ENCODE results near the gene SLC2A8.
A peak's percentile ranks its signal among the peaks of the same experiment; 100 is the strongest.

SLC2A8 gene

GRCh38 chr9:127422787-127423186, 25.8 kb downstream of the SLC2A8 start:
- Histone ChIP-seq H3K27me3 (replicated peaks) (no peaks in the 10 kb centered on the region), H3K4me3 (ENCODE audit: low read depth, low read length) (peak overlapping the region; percentile 95), H3K36me3 (replicated peaks) (no peaks in the 10 kb centered on the region), H3K27ac (no peak overlapping the region)
- in situ Hi-C loops (cut with HindIII; ENCODE audit: low pct_ligation_motif_present, low sequenced_read_pairs) = no loop called here
- TF ChIP-seq CTCF (IDR thresholded peaks at IDR 0.05; ENCODE audit: low read depth, low read length, missing control alignments) = no peak
- no peak for DNase-seq

- DNase-seq = no peak
- no peak for TF ChIP-seq CTCF (IDR thresholded peaks at IDR 0.05; ENCODE audit: low read depth, low read length, missing control alignments)
- H3K36me3 ChIP-seq (replicated peaks) = peaks cover under 1% of the 10 kb centered on the region
- peak overlapping the region; percentile 76 for H3K27ac ChIP-seq
- H3K4me3 ChIP-seq (ENCODE audit: low read depth, low read length) = peak overlapping the region; percentile 95
- in situ Hi-C loops (cut with HindIII; ENCODE audit: low pct_ligation_motif_present, low sequenced_read_pairs) = no loop called here
- H3K27me3 ChIP-seq (replicated peaks) = no peaks in the 10 kb centered on the region
Observed at GRCh38 chr9:127423476-127423933, 26.5 kb downstream of the SLC2A8 start.

GRCh38 chr9:127423934-127424675, 27.1 kb downstream of the SLC2A8 start, which contains the start of gene ZNF79:
TSS of gene ZNF79 (plus strand) at chr9:127424382. CDS start at chr9:127424788, 406 bp downstream.
- H3K27ac ChIP-seq = peak within 1 kb of the TSS; percentile 76
- H3K36me3 ChIP-seq (replicated peaks) = peaks cover 5% of the 10 kb centered on the region
- in situ Hi-C loops (cut with HindIII; ENCODE audit: low pct_ligation_motif_present, low sequenced_read_pairs) = no loop called here
- no peaks in the 10 kb centered on the region for H3K27me3 ChIP-seq (replicated peaks)
- peak within 1 kb of the TSS; percentile 95 for H3K4me3 ChIP-seq (ENCODE audit: low read depth, low read length)
- TF ChIP-seq CTCF (IDR thresholded peaks at IDR 0.05; ENCODE audit: low read depth, low read length, missing control alignments) = no peak
- DNase-seq = peak; percentile 91

GRCh38 chr9:127424676-127424999, 27.7 kb downstream of the SLC2A8 start:
- H3K27me3 ChIP-seq (replicated peaks) = no peaks in the 10 kb centered on the region
- DNase-seq = no peak
- no peak for TF ChIP-seq CTCF (IDR thresholded peaks at IDR 0.05; ENCODE audit: low read depth, low read length, missing control alignments)
- peaks cover 5% of the 10 kb centered on the region for H3K36me3 ChIP-seq (replicated peaks)
- peak overlapping the region; percentile 95 for H3K4me3 ChIP-seq (ENCODE audit: low read depth, low read length)
- in situ Hi-C loops (cut with HindIII; ENCODE audit: low pct_ligation_motif_present, low sequenced_read_pairs) = no loop called here
- H3K27ac ChIP-seq = peak overlapping the region; percentile 76

GRCh38 chr9:127426756-127427155, 29.8 kb downstream of the SLC2A8 start:
- no peak overlapping the region for H3K4me3 ChIP-seq (ENCODE audit: low read depth, low read length)
- no peaks in the 10 kb centered on the region for H3K27me3 ChIP-seq (replicated peaks)
- in situ Hi-C loops (cut with HindIII; ENCODE audit: low pct_ligation_motif_present, low sequenced_read_pairs) = no loop called here
- H3K36me3 ChIP-seq (replicated peaks) = peaks cover 11% of the 10 kb centered on the region
- TF ChIP-seq CTCF (IDR thresholded peaks at IDR 0.05; ENCODE audit: low read depth, low read length, missing control alignments) = no peak
- no peak for DNase-seq
- no peak overlapping the region for H3K27ac ChIP-seq

GRCh38 chr9:127428348-127428747, 31.4 kb downstream of the SLC2A8 start:
- DNase-seq = no peak
- Histone ChIP-seq H3K27ac (no peak overlapping the region), H3K27me3 (replicated peaks) (no peaks in the 10 kb centered on the region), H3K4me3 (ENCODE audit: low read depth, low read length) (no peak overlapping the region), H3K36me3 (replicated peaks) (peaks cover 16% of the 10 kb centered on the region)
- TF ChIP-seq CTCF (IDR thresholded peaks at IDR 0.05; ENCODE audit: low read depth, low read length, missing control alignments) = no peak
- in situ Hi-C loops (cut with HindIII; ENCODE audit: low pct_ligation_motif_present, low sequenced_read_pairs) = no loop called here
